NK-92 (cell line): ENCODE measurements around the gene UROD.
"Not testable (repeated sequence)": the region's sequence is repeated elsewhere in the genome, so short reads cannot be mapped to it uniquely, and the experiment has no call there.

Experiments used
- DNase-seq: peaks from one replicate; lab custom pipeline; 2025; ENCODE audit not compliant: unreplicated experiment; lab: John Stamatoyannopoulos, UW

The UROD gene

DNA sequence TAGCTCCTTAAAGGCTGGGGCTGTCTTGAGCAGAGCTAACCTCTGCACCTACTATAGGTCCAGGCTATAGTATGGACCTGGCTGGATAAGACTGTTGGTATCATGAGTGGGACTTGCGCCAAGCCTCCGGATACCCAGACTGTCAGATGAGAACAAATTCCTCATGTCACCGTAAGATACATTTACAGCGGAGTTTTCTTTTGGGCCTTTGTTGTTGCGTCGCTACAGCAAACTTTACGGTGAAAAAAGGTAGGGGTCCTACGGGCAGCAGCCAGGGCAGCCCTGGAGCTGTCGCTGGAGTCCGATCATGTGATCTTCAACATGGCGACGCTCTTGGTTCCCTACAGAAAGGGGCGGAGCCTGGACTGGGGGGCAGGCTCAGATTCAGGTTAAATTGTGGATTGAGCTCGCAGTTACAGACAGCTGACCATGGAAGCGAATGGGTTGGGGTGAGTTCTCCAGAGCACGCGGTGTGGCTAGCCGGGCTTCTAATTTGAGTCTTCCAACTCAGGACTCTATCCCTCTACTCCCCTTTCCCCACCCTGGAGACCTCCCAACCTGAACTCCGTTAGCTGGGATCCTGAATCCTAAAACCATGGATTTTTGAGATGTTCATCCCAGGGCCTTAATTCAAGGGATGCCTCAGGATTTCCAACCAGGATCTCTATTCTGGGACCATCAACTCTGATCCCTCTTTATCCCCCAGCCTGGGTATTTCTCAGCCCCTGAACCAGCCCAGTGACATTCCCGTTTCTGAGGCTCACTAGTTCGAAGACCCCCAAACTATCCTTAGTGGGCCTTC lies at the start of gene UROD:
UROD (plus strand) TSS at position 418 of the 802 bp plus-strand sequence; CDS start at position 430, 12 bp downstream.
- DNase-seq: no peak

GRCh38 chr1:44962729-44963128 lies 49.3 kb upstream of the UROD start:
- DNase-seq: no peak

GRCh38 chr1:44964396-44964795 lies 47.7 kb upstream of the UROD start:
- no peak for DNase-seq

DNA sequence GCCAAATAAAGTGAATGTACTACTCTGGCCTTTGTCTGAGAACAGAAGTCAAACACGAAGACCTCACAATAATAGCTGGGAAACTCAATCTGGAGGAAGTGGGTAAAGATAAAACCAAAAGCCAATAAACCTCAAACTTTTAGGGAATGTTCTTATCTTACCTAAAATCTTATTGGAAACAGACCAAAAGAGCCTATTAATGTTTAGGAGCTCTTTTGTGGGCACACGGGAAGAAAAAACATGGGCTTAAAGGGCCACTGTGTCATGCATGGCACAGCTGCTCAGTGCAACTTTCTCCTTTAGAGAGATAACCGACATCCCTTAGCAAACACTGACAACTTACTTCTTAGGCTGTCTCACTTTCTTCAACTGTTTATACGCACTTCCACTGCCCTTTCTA lies 41.7 kb upstream of the UROD start:
- DNase-seq: no peak

DNA sequence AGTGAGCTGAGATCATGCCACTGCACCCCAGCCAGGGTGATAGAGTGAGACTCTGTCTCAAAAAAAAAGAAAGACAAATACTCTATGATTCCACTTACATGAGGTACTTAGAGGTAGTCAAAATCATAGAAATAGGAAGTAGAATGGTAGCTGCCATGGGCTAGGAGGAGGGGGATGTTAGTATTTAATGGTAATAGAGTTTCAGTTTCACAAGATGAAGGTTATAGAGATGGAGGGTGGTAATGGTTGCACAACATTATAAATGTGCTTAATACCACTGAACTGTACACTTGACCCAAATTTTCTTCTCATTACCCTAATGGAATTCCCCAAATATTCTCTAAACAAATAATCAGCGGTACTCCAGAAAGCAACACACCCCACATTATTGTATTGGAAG lies 38.4 kb upstream of the UROD start:
- no peak for DNase-seq

DNA sequence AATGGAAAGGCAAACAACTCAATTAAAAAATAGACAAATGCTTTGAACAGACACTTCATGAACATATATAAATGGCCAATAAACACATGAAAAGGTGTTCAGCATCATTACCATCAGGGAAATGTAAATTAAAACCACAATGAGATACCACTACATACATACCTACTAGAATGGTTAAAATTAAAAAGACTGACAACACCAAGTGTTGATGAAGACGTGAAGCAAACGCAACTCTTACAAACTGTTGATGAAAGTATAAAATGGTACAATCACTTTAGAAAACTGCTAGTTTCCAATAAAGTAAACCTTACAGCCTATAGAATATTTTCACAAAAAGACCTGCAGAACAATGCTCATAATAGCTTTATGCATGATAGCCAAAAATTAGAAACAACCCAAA lies 35.8 kb upstream of the UROD start:
- no peak for DNase-seq

DNA sequence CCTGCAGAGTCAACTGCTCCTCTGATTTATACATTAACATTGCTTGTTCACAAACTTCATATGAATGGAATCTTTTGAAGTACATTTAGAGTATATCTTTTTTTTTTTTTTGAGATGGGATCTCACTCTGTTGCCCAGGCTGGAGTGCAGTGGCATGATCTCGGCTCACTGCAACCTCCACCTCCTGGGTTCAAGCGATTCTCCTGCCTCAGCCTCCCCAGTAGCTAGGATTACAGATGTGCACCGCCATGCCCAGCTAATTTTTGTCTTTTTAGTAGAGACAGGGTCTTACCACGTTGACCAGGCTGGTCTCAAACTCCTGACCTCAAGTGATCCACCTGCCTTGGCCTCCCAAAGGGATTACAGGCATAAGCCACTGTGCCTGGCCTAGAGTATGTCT lies 34.7 kb upstream of the UROD start:
- DNase-seq: not testable (repeated sequence)

GRCh38 chr1:44985747-44986359 lies 26.2 kb upstream of the UROD start:
- DNase-seq: no peak

DNA sequence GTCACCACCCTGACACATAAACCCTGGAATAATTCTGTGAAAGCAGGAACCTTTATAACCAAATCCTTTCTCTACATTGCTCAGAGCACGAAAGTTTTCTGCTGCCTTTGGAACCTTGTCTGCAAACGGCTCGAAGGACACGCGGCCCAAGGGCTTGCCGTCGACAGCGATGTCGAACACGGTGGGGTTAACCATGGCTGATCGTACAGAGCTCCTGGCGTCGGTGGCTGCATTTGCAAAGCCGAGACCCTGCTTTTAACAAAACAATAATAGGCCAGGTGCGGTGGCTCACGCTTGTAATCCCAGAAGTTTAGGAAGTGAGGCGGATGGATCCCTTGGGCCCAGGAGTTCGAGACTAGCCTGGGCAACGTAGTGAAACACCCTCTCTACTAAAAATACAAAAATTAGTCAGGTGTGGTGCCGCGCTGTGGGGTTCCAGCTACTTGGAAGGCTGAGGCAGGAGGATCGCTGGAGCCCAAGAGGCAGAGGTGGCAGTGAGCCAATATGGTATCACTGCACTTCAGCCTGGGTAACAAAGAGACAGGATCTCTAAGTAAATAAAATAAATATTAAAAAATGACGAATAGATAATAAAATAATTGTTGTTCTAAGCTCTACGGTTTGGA lies 23.4 kb upstream of the UROD start:
- no peak for DNase-seq

DNA sequence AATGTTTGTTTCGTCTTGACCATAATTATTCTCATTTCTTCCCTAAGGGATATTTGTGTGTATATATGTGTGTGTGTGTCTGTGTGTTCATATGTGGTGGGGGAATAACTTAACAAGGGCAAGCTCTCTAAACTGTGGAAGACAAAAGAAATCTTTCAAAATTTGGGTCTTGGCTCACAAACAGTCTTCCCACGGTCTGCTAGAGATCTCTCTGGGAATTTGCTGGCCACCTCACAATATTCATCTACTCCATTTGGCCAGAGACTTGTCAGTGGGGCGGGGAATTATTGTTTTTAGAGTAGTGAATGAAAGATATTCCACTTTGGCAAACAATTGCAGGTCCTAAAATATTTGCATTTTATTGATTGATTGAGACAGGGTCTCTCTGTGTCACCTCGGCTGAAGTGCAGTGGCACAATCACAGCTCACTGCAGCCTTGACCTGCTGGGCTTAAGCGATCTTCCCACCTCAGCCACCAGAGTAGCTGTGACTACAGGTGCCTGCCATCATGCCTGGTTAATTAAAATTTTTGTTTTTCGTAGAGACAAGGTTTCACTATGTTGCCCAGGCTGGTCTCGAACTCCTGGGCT lies 17.6 kb upstream of the UROD start:
- DNase-seq: no peak

- no peak for DNase-seq
Measured at GRCh38 chr1:44995467-44996238, 16.4 kb upstream of the UROD start.

DNA sequence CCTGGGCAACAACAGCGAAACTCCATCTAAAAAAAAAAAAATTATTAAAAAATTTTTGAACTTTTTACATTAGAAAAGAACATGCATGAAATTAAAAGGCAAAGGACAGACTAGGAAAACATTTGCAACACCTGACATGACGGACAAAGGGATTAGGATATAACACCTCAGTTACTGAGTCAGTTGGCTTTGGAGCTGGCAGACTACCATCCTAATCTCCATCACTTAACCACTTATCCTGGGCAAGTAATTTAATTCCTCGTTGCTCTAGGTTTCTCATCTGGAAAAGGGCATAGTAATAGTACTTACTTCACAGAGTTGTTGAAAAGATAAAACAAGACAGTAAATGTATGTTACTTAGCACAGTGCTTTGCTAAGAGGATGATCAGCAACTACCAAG lies 12.8 kb upstream of the UROD start:
- DNase-seq: no peak

GRCh38 chr1:45001011-45001481 lies 11.0 kb upstream of the UROD start:
- no peak for DNase-seq

- DNase-seq: not testable (repeated sequence)
Measured at GRCh38 chr1:45001576-45001975, 10.5 kb upstream of the UROD start.

GRCh38 chr1:45002650-45003645 lies 9.1 kb upstream of the UROD start:
- no peak for DNase-seq

GRCh38 chr1:45003741-45004140 lies 8.3 kb upstream of the UROD start:
- DNase-seq: no peak

DNA sequence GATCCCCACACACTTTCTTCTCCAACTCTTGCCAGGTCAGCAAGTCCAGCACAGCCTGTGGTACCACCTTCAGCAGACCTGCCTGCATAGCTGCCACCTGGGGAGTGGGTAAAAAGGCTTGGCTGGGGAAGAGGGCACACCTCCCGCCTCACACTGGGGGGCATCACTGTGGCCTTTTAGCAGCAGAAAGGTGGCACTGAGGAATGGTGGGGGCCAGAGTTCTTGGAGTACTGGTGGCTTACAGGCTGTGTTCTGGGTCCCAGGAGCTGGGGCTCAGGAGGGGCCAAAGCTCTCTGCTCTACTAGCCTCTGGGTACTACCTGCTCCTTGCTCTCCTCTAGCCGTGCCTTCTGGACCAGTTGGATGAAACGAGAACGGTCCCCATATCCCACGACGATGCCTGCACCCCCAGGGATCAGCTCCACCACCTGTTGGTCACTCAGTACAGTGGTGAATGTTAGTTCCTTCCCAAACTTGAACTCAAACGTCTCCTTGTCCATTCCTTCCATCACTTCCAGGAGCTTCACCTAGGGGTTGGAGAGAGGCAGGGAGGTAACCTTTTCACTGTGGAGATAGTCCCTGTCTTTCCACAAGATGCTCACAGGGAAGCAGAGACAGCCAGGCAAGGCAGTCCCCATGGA lies 7.7 kb upstream of the UROD start:
- DNase-seq: no peak

DNA sequence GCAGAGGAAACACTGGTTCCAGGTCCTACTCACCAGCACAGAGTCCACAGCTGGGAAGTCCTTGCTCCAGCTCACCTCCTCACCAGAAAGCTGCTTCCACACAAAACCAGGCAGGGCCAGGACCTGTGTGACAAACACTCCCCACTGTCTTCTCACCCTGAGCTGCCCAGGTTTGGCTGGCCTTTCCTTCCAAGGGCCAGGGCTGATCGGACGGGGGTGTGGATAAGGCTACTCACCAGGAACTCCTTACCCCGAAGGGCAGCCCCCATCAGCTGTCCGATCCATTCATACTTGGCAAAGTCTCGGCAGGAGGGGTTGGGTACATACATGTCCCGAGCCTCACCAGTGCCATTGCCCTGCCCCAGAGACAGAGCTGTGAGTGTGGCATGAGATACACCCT lies 6.3 kb upstream of the UROD start:
- DNase-seq: no peak

- DNase-seq: no peak
Measured at GRCh38 chr1:45007311-45007710, 4.7 kb upstream of the UROD start.
